CD14-positive monocyte (primary cell): ENCODE results near the gene C12orf54. TPM values are rescaled to one million over a fixed set of nuclear protein-coding genes. Genes with fewer than 3 reads are reported as not detected.

Experiments
- DNase-seq, 3 donors: peaks; one replicate each; pipeline ENCODE4 v3.0.0-alpha.2; 2011 to 2022
- H2AFZ ChIP-seq: 2 replicates; pipeline ENCODE4 v1.6.0; 2012; ENCODE audit warnings: mild to moderate bottlenecking, low read depth, low read length, inconsistent platforms; ENCODE audit not compliant: insufficient read depth, poor library complexity, severe bottlenecking
- H3K27ac ChIP-seq, 2 donors: 1 replicate in 1 of 2; 2 replicates in 1 of 2; pipeline ENCODE4 v1.5.1; 2012 to 2013; ENCODE audit warnings: low read length in 2 of 2, control low read depth in 1 of 2, inconsistent platforms in 1 of 2, low read depth in 1 of 2, mild to moderate bottlenecking in 1 of 2
- H3K27me3 ChIP-seq, 2 donors: one replicate each; pipeline versions ENCODE4 v1.6.0 to v1.6.1; 2011 to 2013; ENCODE audit warnings: low read length in 2 of 2; ENCODE audit not compliant: control insufficient read depth in 2 of 2, insufficient read depth in 2 of 2
- H3K36me3 ChIP-seq, 2 donors: replicated peaks in 1 of 2; 1 replicate in 1 of 2; 2 replicates in 1 of 2; pipeline versions ENCODE4 v1.5.1 to v1.6.1; 2012 to 2013; ENCODE audit warnings: low read length in 2 of 2, control low read depth in 1 of 2, inconsistent platforms in 1 of 2, mild to moderate bottlenecking in 1 of 2; ENCODE audit not compliant: insufficient read depth in 2 of 2, control insufficient read depth in 1 of 2
- H3K4me1 ChIP-seq, 2 donors: 1 replicate in 1 of 2; 2 replicates in 1 of 2; pipeline versions ENCODE4 v1.5.1 to v1.6.1; 2012 to 2013; ENCODE audit warnings: low read length in 2 of 2, control low read depth in 1 of 2, inconsistent platforms in 1 of 2, mild to moderate bottlenecking in 1 of 2, moderate library complexity in 1 of 2; ENCODE audit not compliant: insufficient read depth in 2 of 2, control insufficient read depth in 1 of 2
- H3K4me2 ChIP-seq: replicated peaks from 2 replicates; pipeline ENCODE3; 2012; ENCODE audit warnings: low read length, moderate library complexity, mild to moderate bottlenecking; ENCODE audit not compliant: poor library complexity, severe bottlenecking; ENCODE audit errors: extremely low read depth
- H3K4me3 ChIP-seq, 3 experiments: fragments of 200-600 bp in 1 of 3; sonication (generic) in 1 of 3; replicated peaks in 1 of 3; 1 replicate in 2 of 3; 2 replicates in 1 of 3; pipeline ENCODE4 v1.5.1; 2011 to 2013; ENCODE audit warnings: low read length in 3 of 3, mild to moderate bottlenecking in 3 of 3, control low read depth in 2 of 3, low read depth in 2 of 3, inconsistent platforms in 1 of 3, moderate library complexity in 1 of 3
- H3K79me2 ChIP-seq: 2 replicates; pipeline ENCODE4 v1.6.0; 2012; ENCODE audit warnings: mild to moderate bottlenecking, control low read depth, inconsistent platforms, low read length, moderate library complexity; ENCODE audit not compliant: insufficient read depth
- H3K9ac ChIP-seq: 2 replicates; pipeline ENCODE4 v1.6.0; 2017; ENCODE audit warnings: low read length, mild to moderate bottlenecking; ENCODE audit not compliant: insufficient read depth, poor library complexity, severe bottlenecking
- H3K9me3 ChIP-seq, 2 donors: replicated peaks in 1 of 2; 1 replicate in 1 of 2; 2 replicates in 1 of 2; pipeline versions ENCODE4 v1.5.1 to v1.6.1; 2012 to 2013; ENCODE audit warnings: low read length in 2 of 2, control low read depth in 1 of 2; ENCODE audit not compliant: control insufficient read depth in 1 of 2, insufficient read depth in 1 of 2
- H4K20me1 ChIP-seq: 2 replicates; pipeline ENCODE4 v1.6.0; 2012; ENCODE audit warnings: mild to moderate bottlenecking, low read length, control low read depth, moderate library complexity; ENCODE audit not compliant: insufficient read depth
- H3K27ac Mint-ChIP-seq, 7 donors: one replicate each; pipeline ENCODE4 v1.8.0; 2020; ENCODE audit warnings: mild to moderate bottlenecking in 7 of 7, mixed read lengths in 7 of 7, moderate library complexity in 6 of 7, inconsistent platforms in 2 of 7
- H3K27me3 Mint-ChIP-seq, 3 donors: one replicate each; pipeline ENCODE4 v1.8.0; 2021 to 2022; ENCODE audit warnings: low read depth in 3 of 3, mild to moderate bottlenecking in 3 of 3, mixed read lengths in 3 of 3, moderate library complexity in 3 of 3, inconsistent platforms in 1 of 3
- H3K36me3 Mint-ChIP-seq, 2 donors: one replicate each; pipeline ENCODE4 v1.8.0; 2020; ENCODE audit warnings: mixed read lengths in 2 of 2, inconsistent platforms in 1 of 2, mild to moderate bottlenecking in 1 of 2
- H3K4me1 Mint-ChIP-seq: one replicate; pipeline ENCODE4 v1.8.0; 2020; ENCODE audit warnings: mild to moderate bottlenecking, mixed read lengths
- H3K4me3 Mint-ChIP-seq, 2 donors: one replicate each; pipeline ENCODE4 v1.8.0; 2020; ENCODE audit warnings: mild to moderate bottlenecking in 2 of 2, mixed read lengths in 2 of 2, moderate library complexity in 1 of 2
- H3K9me3 Mint-ChIP-seq, 7 donors: one replicate each; pipeline ENCODE4 v1.8.0; 2020 to 2022; ENCODE audit warnings: mixed read lengths in 7 of 7, mild to moderate bottlenecking in 6 of 7, moderate library complexity in 6 of 7, inconsistent platforms in 2 of 7
- CTCF ChIP-seq: fragments of 200-600 bp; IDR thresholded peaks from one replicate; pipeline ENCODE4 v1.8.0; 2022; ENCODE audit warnings: antibody characterized with exemption, mild to moderate bottlenecking
- WGBS: methylation state at CpG from one replicate; pipeline ENCODE4 v1.1.5; 2013; ENCODE audit warnings: missing lambda C conversion rate; ENCODE audit not compliant: insufficient coverage; 5-methylcytosine and 5-hydroxymethylcytosine counted together
- intact Hi-C, 2 donors: fragments of 100-400 bp; cut with micrococcal nuclease; formaldehyde crosslinking; loops; one replicate each; pipeline versions ENCODE4 v1.15.0 to v1.15.1; 2023
- polyA plus RNA-seq, 3 donors: library from polyadenylated mRNA; depleted of rRNA in 1 of 3; unstranded in 2 of 3; stranded (reverse) in 1 of 3; fragments of 300-500 nt in 2 of 3; fragments of >200 nt in 1 of 3; fragmentation: Illumina TruSeq in 2 of 3; gene quantifications; 1 replicate in 2 of 3; 2 replicates in 1 of 3; pipeline ENCODE4 v1.2.3, GENCODE V29; 2012 to 2021

C12orf54 gene
- polyA plus RNA-seq, 3 donors = not detected

DNA sequence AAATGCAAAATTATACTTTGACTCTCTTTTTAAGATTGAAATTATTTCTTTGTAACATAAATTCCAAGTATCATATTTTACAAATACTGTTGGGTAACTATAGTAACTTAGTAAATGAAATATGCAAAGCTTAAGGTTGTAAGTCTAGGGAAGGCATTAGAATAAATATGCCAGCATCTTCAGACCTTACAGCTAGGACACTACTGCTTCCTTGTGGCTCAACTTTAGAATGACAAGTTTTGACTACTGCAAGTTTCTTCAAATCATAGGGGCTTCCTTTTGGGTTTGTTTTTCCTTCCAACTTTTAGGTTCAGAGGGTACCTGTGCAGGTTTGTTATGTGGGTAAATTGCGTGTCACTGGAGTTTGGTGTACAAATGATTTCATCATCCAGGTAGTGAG is 27.6 kb upstream of the C12orf54 start:
- Mint-ChIP-seq H3K27ac (no peak overlapping the region), H3K36me3 (no peaks in the 10 kb centered on the region), H3K9me3 (peaks cover 2 to 12% (median 7%) of the 10 kb centered on the region in 7 donors), H3K4me1 (no peaks in the 10 kb centered on the region), H3K27me3 (peaks cover 1 to 5% (median 4%) of the 10 kb centered on the region in 3 donors), H3K4me3 (no peak overlapping the region)
- Histone ChIP-seq H3K27me3 (no peaks in the 10 kb centered on the region), H4K20me1 (no peaks in the 10 kb centered on the region), H3K9me3 (peaks cover 2 to 3% of the 10 kb centered on the region in 2 donors), H3K79me2 (no peaks in the 10 kb centered on the region), H3K9ac (no peak overlapping the region), H3K4me1 (no peaks in the 10 kb centered on the region), H3K4me2 (no peak overlapping the region), H2AFZ (no peak overlapping the region), H3K27ac (no peak overlapping the region), H3K36me3 (no peaks in the 10 kb centered on the region), H3K4me3 (no peak overlapping the region)
- peak; percentile 44 for TF ChIP-seq CTCF
- intact Hi-C loops = no loop called here
- WGBS = no CpG with 5 or more reads among the region's 1 CpG
- DNase-seq = peak in 2 of 3 donors; percentile 3 to 8

GRCh38 chr12:48455116-48455515 is 27.2 kb upstream of the C12orf54 start:
- Mint-ChIP-seq H3K27ac (no peak overlapping the region), H3K27me3 (peaks cover 1 to 5% (median 4%) of the 10 kb centered on the region in 3 donors), H3K4me3 (no peak overlapping the region), H3K4me1 (no peaks in the 10 kb centered on the region), H3K36me3 (no peaks in the 10 kb centered on the region), H3K9me3 (peaks cover 0 to 8% (median 4%) of the 10 kb centered on the region in 7 donors)
- H3K9me3 ChIP-seq = no peaks in the 10 kb centered on the region
- TF ChIP-seq CTCF = no peak
- H2AFZ ChIP-seq = no peak overlapping the region
- H4K20me1 ChIP-seq = no peaks in the 10 kb centered on the region
- H3K36me3 ChIP-seq = no peaks in the 10 kb centered on the region
- H3K4me3 ChIP-seq = no peak overlapping the region
- H3K4me2 ChIP-seq = no peak overlapping the region
- intact Hi-C loops = no loop called here
- H3K27ac ChIP-seq = no peak overlapping the region
- H3K9ac ChIP-seq = no peak overlapping the region
- DNase-seq = no peak
- H3K4me1 ChIP-seq = no peaks in the 10 kb centered on the region
- no peaks in the 10 kb centered on the region for H3K27me3 ChIP-seq
- no CpG with 5 or more reads among the region's 2 CpGs for WGBS
- no peaks in the 10 kb centered on the region for H3K79me2 ChIP-seq
